K562 (cell line): ENCODE data around the gene CDC123. TPM values are rescaled to one million over a fixed set of nuclear protein-coding genes. Genes with fewer than 3 reads are reported as not detected.

Source experiments
- HNRNPLL ChIP-seq: fragments of 200-400 bp; formaldehyde crosslinking; IDR thresholded peaks from 2 replicates; pipeline ENCODE4 v1.6.1; 2017; ENCODE audit warnings: low read length, low read depth, mild to moderate bottlenecking; ENCODE audit not compliant: poor library complexity, severe bottlenecking
- PTTG1 ChIP-seq: fragments of 450-650 bp; IDR thresholded peaks from 2 replicates; pipeline ENCODE4 v1.6.1; 2016; ENCODE audit warnings: low read depth, mild to moderate bottlenecking, missing genetic modification characterization, missing compliant biosample characterization
- SMAD2 ChIP-seq: fragments of 150-350 bp; IDR thresholded peaks from 2 replicates; pipeline ENCODE4 v1.6.1; 2014; ENCODE audit warnings: low read depth, mild to moderate bottlenecking, low read length
- ZNF354B ChIP-seq: fragments of 250-450 bp; sonication (Bioruptor Pico); IDR thresholded peaks from 2 replicates; pipeline ENCODE4 v1.4.0; 2020
- ZNF384 ChIP-seq: IDR thresholded peaks from 2 replicates; pipeline ENCODE4 v1.6.1; 2012; ENCODE audit warnings: low read depth, low read length, improper control_type of control experiment
- polyA plus RNA-seq, 8 experiments: library from polyadenylated mRNA; depleted of rRNA in 4 of 8; stranded (reverse) in 5 of 8; unstranded in 3 of 8; fragments of >200 nt; fragmentation: Nextera tagmentation in 2 of 8; fragmentation: Illumina TruSeq in 1 of 8; extraction: Ambion mirVana in 2 of 8; extraction: Trizol in 1 of 8; gene quantifications; 2 replicates each; pipeline versions ENCODE4 v1.2.1 to v1.2.3, GENCODE V29; 2011 to 2014; ENCODE audit warnings: inconsistent platforms in 1 of 8, missing spikeins in 1 of 8
- total RNA-seq, 7 experiments: library from RNA; depleted of rRNA in 6 of 7; stranded (reverse); fragments of >200 nt in 6 of 7; fragmentation: Illumina TruSeq in 2 of 7; extraction: Trizol in 2 of 7; gene quantifications; 2 replicates each; pipeline versions ENCODE4 v1.2.1 to v1.2.3, GENCODE V29; 2011 to 2021; ENCODE audit warnings: low replicate concordance in 1 of 7
- TF ChIP-seq, protein P1 (sequence below), 2 experiments: fragments of 450-650 bp in 1 of 2; sonication (generic) in 1 of 2; formaldehyde crosslinking in 1 of 2; IDR thresholded peaks; 2 replicates each; pipeline versions ENCODE4 v1.7.1 to v1.9.0; 2016 to 2022; ENCODE audit warnings: inconsistent platforms in 1 of 2, mild to moderate bottlenecking in 1 of 2, missing genetic modification reagents in 1 of 2
- TF ChIP-seq, protein P2 (sequence below): fragments of 450-650 bp; formaldehyde crosslinking; IDR thresholded peaks from 2 replicates; pipeline ENCODE4 v1.4.0; 2020; ENCODE audit warnings: mild to moderate bottlenecking, moderate library complexity
- TF ChIP-seq, protein P3 (sequence below): IDR thresholded peaks from 2 replicates; pipeline ENCODE4 v1.6.1; 2012; ENCODE audit warnings: low read depth, low read length, improper control_type of control experiment, borderline replicate concordance
- TF ChIP-seq, protein P4 (sequence below): fragments of 250-450 bp; sonication (Bioruptor Pico); IDR thresholded peaks from 2 replicates; pipeline ENCODE4 v1.4.0; 2020; ENCODE audit warnings: mild to moderate bottlenecking, moderate library complexity

The CDC123 gene
- total and polyA plus RNA-seq, 9 of the 15 experiments (the other 6 are each of a cell fraction or from before 2014, with no cell fraction given), result 137 to 288 (median 175) TPM

DNA sequence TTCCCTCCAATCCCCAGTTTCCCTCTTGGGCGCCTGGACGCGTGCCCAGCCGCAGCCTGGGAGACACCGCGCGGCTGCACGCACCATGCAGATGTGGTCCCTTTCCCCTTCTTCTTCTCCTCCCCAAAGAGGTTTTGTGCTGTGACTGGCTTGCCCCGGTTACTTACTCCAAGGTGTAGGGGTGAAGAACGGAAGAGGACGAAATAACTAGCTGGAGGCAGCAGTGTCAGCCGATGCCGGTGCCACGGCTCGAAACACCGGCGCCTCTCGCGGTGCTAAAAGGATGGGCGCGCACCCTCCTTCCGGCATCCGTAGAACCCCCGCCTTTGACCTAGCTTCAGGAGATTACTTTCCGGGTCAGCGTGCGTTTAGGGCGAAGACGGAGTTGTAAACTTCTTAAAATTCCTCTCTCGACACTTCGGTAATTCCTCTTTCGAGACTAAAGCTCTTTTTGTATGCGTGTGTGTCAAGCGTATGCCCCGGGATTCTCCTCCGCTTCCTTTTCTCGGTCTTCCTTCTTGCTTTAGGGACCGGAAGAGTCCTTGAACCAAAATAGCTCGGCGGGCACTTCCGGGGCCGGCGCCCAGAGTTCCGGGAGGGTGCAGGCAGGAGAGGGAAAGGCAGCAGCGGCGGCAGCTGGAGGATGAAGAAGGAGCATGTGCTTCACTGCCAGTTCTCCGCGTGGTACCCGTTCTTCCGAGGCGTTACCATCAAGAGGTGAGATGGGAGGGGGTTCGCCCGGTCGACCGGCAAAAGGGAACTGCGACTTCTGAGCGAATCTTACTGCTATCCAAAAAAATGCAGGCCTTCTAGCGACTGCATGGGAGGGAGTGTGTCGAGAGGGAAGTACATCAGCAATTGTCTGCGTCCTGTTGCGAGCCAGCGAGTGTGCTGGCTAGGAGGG is at the start of gene CDC123, which contains the start of gene NUDT5 (continued):
- TF ChIP-seq, protein P1, sequence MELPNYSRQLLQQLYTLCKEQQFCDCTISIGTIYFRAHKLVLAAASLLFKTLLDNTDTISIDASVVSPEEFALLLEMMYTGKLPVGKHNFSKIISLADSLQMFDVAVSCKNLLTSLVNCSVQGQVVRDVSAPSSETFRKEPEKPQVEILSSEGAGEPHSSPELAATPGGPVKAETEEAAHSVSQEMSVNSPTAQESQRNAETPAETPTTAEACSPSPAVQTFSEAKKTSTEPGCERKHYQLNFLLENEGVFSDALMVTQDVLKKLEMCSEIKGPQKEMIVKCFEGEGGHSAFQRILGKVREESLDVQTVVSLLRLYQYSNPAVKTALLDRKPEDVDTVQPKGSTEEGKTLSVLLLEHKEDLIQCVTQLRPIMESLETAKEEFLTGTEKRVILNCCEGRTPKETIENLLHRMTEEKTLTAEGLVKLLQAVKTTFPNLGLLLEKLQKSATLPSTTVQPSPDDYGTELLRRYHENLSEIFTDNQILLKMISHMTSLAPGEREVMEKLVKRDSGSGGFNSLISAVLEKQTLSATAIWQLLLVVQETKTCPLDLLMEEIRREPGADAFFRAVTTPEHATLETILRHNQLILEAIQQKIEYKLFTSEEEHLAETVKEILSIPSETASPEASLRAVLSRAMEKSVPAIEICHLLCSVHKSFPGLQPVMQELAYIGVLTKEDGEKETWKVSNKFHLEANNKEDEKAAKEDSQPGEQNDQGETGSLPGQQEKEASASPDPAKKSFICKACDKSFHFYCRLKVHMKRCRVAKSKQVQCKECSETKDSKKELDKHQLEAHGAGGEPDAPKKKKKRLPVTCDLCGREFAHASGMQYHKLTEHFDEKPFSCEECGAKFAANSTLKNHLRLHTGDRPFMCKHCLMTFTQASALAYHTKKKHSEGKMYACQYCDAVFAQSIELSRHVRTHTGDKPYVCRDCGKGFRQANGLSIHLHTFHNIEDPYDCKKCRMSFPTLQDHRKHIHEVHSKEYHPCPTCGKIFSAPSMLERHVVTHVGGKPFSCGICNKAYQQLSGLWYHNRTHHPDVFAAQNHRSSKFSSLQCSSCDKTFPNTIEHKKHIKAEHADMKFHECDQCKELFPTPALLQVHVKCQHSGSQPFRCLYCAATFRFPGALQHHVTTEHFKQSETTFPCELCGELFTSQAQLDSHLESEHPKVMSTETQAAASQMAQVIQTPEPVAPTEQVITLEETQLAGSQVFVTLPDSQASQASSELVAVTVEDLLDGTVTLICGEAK (IDR thresholded peaks at IDR 0.05), result peak; percentile 100
- TF ChIP-seq, protein P1 (CRISPR knock-in tag; IDR thresholded peaks at IDR 0.05), result no peak
- TF ChIP-seq, protein P2, sequence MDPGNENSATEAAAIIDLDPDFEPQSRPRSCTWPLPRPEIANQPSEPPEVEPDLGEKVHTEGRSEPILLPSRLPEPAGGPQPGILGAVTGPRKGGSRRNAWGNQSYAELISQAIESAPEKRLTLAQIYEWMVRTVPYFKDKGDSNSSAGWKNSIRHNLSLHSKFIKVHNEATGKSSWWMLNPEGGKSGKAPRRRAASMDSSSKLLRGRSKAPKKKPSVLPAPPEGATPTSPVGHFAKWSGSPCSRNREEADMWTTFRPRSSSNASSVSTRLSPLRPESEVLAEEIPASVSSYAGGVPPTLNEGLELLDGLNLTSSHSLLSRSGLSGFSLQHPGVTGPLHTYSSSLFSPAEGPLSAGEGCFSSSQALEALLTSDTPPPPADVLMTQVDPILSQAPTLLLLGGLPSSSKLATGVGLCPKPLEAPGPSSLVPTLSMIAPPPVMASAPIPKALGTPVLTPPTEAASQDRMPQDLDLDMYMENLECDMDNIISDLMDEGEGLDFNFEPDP, result no peak
- TF ChIP-seq SMAD2 (no peak), ZNF384 (no peak), PTTG1 (tag) (no peak), ZNF354B (CRISPR knock-in tag) (no peak), HNRNPLL (peak; percentile 67)
- TF ChIP-seq, protein P3, sequence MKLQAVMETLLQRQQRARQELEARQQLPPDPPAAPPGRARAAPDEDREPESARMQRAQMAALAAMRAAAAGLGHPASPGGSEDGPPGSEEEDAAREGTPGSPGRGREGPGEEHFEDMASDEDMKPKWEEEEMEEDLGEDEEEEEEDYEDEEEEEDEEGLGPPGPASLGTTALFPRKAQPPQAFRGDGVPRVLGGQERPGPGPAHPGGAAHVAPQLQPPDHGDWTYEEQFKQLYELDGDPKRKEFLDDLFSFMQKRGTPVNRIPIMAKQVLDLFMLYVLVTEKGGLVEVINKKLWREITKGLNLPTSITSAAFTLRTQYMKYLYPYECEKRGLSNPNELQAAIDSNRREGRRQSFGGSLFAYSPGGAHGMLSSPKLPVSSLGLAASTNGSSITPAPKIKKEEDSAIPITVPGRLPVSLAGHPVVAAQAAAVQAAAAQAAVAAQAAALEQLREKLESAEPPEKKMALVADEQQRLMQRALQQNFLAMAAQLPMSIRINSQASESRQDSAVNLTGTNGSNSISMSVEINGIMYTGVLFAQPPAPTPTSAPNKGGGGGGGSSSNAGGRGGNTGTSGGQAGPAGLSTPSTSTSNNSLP, result no peak
- TF ChIP-seq, protein P4, sequence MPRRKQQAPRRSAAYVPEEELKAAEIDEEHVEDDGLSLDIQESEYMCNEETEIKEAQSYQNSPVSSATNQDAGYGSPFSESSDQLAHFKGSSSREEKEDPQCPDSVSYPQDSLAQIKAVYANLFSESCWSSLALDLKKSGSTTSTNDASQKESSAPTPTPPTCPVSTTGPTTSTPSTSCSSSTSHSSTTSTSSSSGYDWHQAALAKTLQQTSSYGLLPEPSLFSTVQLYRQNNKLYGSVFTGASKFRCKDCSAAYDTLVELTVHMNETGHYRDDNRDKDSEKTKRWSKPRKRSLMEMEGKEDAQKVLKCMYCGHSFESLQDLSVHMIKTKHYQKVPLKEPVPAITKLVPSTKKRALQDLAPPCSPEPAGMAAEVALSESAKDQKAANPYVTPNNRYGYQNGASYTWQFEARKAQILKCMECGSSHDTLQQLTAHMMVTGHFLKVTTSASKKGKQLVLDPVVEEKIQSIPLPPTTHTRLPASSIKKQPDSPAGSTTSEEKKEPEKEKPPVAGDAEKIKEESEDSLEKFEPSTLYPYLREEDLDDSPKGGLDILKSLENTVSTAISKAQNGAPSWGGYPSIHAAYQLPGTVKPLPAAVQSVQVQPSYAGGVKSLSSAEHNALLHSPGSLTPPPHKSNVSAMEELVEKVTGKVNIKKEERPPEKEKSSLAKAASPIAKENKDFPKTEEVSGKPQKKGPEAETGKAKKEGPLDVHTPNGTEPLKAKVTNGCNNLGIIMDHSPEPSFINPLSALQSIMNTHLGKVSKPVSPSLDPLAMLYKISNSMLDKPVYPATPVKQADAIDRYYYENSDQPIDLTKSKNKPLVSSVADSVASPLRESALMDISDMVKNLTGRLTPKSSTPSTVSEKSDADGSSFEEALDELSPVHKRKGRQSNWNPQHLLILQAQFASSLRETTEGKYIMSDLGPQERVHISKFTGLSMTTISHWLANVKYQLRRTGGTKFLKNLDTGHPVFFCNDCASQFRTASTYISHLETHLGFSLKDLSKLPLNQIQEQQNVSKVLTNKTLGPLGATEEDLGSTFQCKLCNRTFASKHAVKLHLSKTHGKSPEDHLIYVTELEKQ, result no peak
